ENCODE data around the gene ADGRG6. TPM values are rescaled to one million over a fixed set of nuclear protein-coding genes. Genes with fewer than 3 reads are reported as not detected.

The ADGRG6 gene
- total RNA-seq, 1 experiment from 2014 or later: 5.3 TPM

- TF ChIP-seq NFYB (CRISPR knock-in tag; conservative IDR thresholded peaks at IDR 0.05; ENCODE audit: low read depth) (no peak), ZNF423 (CRISPR knock-in tag; IDR thresholded peaks at IDR 0.05) (no peak), RELA (CRISPR knock-in tag; IDR thresholded peaks at IDR 0.05; ENCODE audit: borderline replicate concordance) (no peak), NFATC4 (CRISPR knock-in tag; IDR thresholded peaks at IDR 0.05) (no peak)
These were observed 2.4 kb downstream of the ADGRG6 start (continued) for GRCh38 chr6:142304241-142304640.

GRCh38 chr6:142306736-142307135, 4.9 kb downstream of the ADGRG6 start:
- Mint-ChIP-seq H3K27me3 (ENCODE audit: low read depth) (peaks cover 19% of the 10 kb centered on the region), H3K27ac (peak overlapping the region; percentile 12; the same call in 1 of the 2 replicates), H3K4me1 (peaks cover 36% of the 10 kb centered on the region), H3K9me3 (no peaks in the 10 kb centered on the region), H3K36me3 (no peaks in the 10 kb centered on the region), H3K4me3 (no peak overlapping the region)
- no peak for TF ChIP-seq CBFB (CRISPR knock-in tag; IDR thresholded peaks at IDR 0.05; ENCODE audit: low read depth)
- no peak for TF ChIP-seq E2F5 (CRISPR knock-in tag; IDR thresholded peaks at IDR 0.05)
- no peak for TF ChIP-seq ZNF121 (CRISPR knock-in tag; IDR thresholded peaks at IDR 0.05)
- no peak for TF ChIP-seq CREM (CRISPR knock-in tag; IDR thresholded peaks at IDR 0.05)
- TF ChIP-seq IRF2 (CRISPR knock-in tag; IDR thresholded peaks at IDR 0.05; ENCODE audit: borderline replicate concordance, low read depth): no peak
- no peak for TF ChIP-seq TEAD4 (CRISPR knock-in tag; IDR thresholded peaks at IDR 0.05)
- ATAC-seq (no peak), DNase-seq (ENCODE audit: low spot score) (no peak)
- ChIA-PET CTCF (interaction anchor here (0.9 to 1.3 kb wide), 2 partner anchors 75 to 168 kb away, joined by 3 to 5 read pairs; no protein-coding TSS in a partner anchor), POLR2A (no interaction called here)

DNA sequence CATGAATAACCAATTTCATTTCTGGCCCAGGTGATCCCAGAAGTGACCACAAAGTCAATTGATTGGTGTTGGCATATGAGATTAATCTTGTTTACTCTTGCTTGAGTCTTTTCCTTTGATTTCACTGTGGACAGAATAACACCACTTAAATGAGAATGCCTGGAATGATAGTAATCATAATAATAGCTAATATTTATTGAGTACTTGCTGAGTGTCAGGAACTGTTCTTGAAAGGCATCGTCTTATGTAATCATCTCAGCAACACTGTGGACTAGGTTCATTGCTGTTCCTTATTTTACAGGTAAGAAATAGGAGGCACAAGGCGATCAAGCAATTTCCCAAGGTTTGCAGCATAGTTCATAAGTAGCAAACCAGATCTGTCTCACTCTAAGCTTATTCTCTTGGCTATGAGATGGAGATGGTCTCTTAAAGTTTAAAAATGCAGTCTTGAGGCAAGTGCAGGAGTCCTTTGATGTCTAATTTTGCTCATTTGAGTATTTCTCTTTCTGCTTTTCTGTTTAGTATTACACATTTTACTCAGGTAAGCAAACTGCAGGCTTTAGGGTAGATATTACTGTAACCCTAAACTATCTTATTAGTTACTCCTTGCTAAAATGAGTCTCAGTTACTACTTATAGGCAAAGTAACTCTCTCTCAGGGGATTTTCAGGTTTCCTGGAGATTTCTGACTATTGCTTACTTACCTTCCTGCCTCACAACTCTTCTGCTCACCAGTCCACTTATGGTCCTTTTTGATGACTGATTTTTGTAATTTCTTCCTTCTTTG, 6.3 kb downstream of the ADGRG6 start:
- H3K9me3 Mint-ChIP-seq: no peaks in the 10 kb centered on the region
- H3K36me3 Mint-ChIP-seq: no peaks in the 10 kb centered on the region
- ChIA-PET CTCF (interaction anchor here (1.3 kb wide), 1 partner anchor 76 kb away, joined by 5 read pairs; no protein-coding TSS in a partner anchor), POLR2A (no interaction called here)
- peaks cover 6% of the 10 kb centered on the region for H3K27me3 Mint-ChIP-seq (ENCODE audit: low read depth)
- H3K4me3 Mint-ChIP-seq: no peak overlapping the region
- no peak for ATAC-seq
- no peak overlapping the region for H3K27ac Mint-ChIP-seq
- peaks cover 27% of the 10 kb centered on the region for H3K4me1 Mint-ChIP-seq
- TF ChIP-seq ETV6 (CRISPR knock-in tag; IDR thresholded peaks at IDR 0.05) (no peak), GABPB1 (CRISPR knock-in tag; IDR thresholded peaks at IDR 0.05) (peak; percentile 68), MYBL2 (CRISPR knock-in tag; IDR thresholded peaks at IDR 0.05) (no peak)
- no peak for DNase-seq (ENCODE audit: low spot score)

DNA sequence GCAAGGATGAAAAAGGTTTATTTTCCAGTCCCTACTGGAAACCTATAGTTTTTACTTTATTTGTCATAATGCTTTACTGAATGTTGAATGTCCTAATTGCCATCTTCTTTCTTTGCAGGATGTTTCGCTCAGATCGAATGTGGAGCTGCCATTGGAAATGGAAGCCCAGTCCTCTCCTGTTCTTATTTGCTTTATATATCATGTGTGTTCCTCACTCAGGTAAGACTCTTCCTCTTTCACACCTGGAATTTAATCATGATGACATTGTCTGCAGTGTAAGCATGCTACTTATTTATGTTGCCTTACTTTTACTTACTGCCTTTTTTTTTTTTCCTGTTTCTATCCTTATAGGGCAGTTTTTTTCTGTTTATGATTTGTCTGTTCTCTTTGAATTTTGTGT, 7.6 kb downstream of the ADGRG6 start:
- no peak overlapping the region for H3K27ac Mint-ChIP-seq
- DNase-seq (ENCODE audit: low spot score) (no peak), ATAC-seq (no peak)
- no peak overlapping the region for H3K4me3 Mint-ChIP-seq
- peaks cover 24% of the 10 kb centered on the region for H3K4me1 Mint-ChIP-seq
- no peaks in the 10 kb centered on the region for H3K9me3 Mint-ChIP-seq
- no peaks in the 10 kb centered on the region for H3K27me3 Mint-ChIP-seq (ENCODE audit: low read depth)
- ChIA-PET CTCF (no interaction called here), POLR2A (no interaction called here)
- no peaks in the 10 kb centered on the region for H3K36me3 Mint-ChIP-seq
- no peak for TF ChIP-seq NFE2L1 (CRISPR knock-in tag; IDR thresholded peaks at IDR 0.05)
- TF ChIP-seq ZNF671 (CRISPR knock-in tag; IDR thresholded peaks at IDR 0.05): no peak
- TF ChIP-seq TCF7 (CRISPR knock-in tag; IDR thresholded peaks at IDR 0.05; ENCODE audit: low read depth): no peak
- TF ChIP-seq ZNF416 (CRISPR knock-in tag; IDR thresholded peaks at IDR 0.05): no peak
- no peak for TF ChIP-seq ZNF263 (CRISPR knock-in tag; IDR thresholded peaks at IDR 0.05; ENCODE audit: low read depth)
- TF ChIP-seq, protein P1, sequence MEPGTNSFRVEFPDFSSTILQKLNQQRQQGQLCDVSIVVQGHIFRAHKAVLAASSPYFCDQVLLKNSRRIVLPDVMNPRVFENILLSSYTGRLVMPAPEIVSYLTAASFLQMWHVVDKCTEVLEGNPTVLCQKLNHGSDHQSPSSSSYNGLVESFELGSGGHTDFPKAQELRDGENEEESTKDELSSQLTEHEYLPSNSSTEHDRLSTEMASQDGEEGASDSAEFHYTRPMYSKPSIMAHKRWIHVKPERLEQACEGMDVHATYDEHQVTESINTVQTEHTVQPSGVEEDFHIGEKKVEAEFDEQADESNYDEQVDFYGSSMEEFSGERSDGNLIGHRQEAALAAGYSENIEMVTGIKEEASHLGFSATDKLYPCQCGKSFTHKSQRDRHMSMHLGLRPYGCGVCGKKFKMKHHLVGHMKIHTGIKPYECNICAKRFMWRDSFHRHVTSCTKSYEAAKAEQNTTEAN (CRISPR knock-in tag; IDR thresholded peaks at IDR 0.05): no peak
